ENCODE measurements around the gene UNC5C. TPM values are rescaled to one million over a fixed set of nuclear protein-coding genes. Genes with fewer than 3 reads are reported as not detected.
A peak's percentile ranks its signal among the peaks of the same experiment; 100 is the strongest.

The UNC5C gene
- total RNA-seq, 1 donor from 2014 or later, result 14.3 TPM

GRCh38 chr4:95360906-95361695 lies 187.7 kb downstream of the UNC5C start:
- no peak for FAIRE-seq
- DNase-seq (ENCODE audit: low spot score in 2 of 2), result no peak

- FAIRE-seq (no peak), DNase-seq (ENCODE audit: low spot score in 2 of 2) (no peak)
Observed at GRCh38 chr4:95360256-95360903, 188.4 kb downstream of the UNC5C start.

GRCh38 chr4:95358421-95358820 lies 190.4 kb downstream of the UNC5C start:
- no peak for DNase-seq (ENCODE audit: low spot score in 2 of 2)
- no peak for FAIRE-seq

- no peak for FAIRE-seq
Observed at GRCh38 chr4:95355021-95355420, 193.8 kb downstream of the UNC5C start.

GRCh38 chr4:95348418-95348817 lies 200.4 kb downstream of the UNC5C start:
- FAIRE-seq, result no peak
- DNase-seq (ENCODE audit: low spot score in 2 of 2), result no peak

More at GRCh38 chr4:95355021-95355420, 193.8 kb downstream of the UNC5C start:
- no peak for DNase-seq (ENCODE audit: low spot score in 2 of 2)

- FAIRE-seq, result no peak
- DNase-seq (ENCODE audit: low spot score in 2 of 2), result no peak
Observed at GRCh38 chr4:95343235-95343634, 205.5 kb downstream of the UNC5C start.

- FAIRE-seq (no peak), DNase-seq (ENCODE audit: low spot score in 2 of 2) (no peak)
Observed at GRCh38 chr4:95340191-95340590, 208.6 kb downstream of the UNC5C start.

- no peak for FAIRE-seq
Observed at GRCh38 chr4:95325665-95326064, 223.1 kb downstream of the UNC5C start.

GRCh38 chr4:95319169-95319568 lies 229.6 kb downstream of the UNC5C start:
- FAIRE-seq (no peak), DNase-seq (ENCODE audit: low spot score in 2 of 2) (no peak)

More at GRCh38 chr4:95325665-95326064, 223.1 kb downstream of the UNC5C start:
- no peak for DNase-seq (ENCODE audit: low spot score in 2 of 2)

- FAIRE-seq (no peak), DNase-seq (ENCODE audit: low spot score in 2 of 2) (no peak)
Observed at GRCh38 chr4:95318483-95318882, 230.3 kb downstream of the UNC5C start.

- DNase-seq (ENCODE audit: low spot score in 2 of 2) (no peak), FAIRE-seq (no peak)
Observed at GRCh38 chr4:95318044-95318443, 230.7 kb downstream of the UNC5C start.

- no peak for FAIRE-seq
- DNase-seq (ENCODE audit: low spot score in 2 of 2), result no peak
Observed at GRCh38 chr4:95317085-95317793, 231.5 kb downstream of the UNC5C start.

GRCh38 chr4:95314573-95314972 lies 234.2 kb downstream of the UNC5C start:
- FAIRE-seq, result peak; percentile 87
- DNase-seq (ENCODE audit: low spot score in 2 of 2), result no peak

GRCh38 chr4:95304898-95305297 lies 243.9 kb downstream of the UNC5C start:
- FAIRE-seq (no peak), DNase-seq (ENCODE audit: low spot score in 2 of 2) (no peak)

GRCh38 chr4:95300304-95300703 lies 248.5 kb downstream of the UNC5C start:
- DNase-seq (ENCODE audit: low spot score in 2 of 2) (no peak), FAIRE-seq (no peak)

- FAIRE-seq, result no peak
- DNase-seq (ENCODE audit: low spot score in 2 of 2), result no peak
Observed at GRCh38 chr4:95296052-95296451, 252.7 kb downstream of the UNC5C start.

GRCh38 chr4:95295157-95295556 lies 253.6 kb downstream of the UNC5C start:
- FAIRE-seq (no peak), DNase-seq (ENCODE audit: low spot score in 2 of 2) (no peak)

GRCh38 chr4:95294321-95294720 lies 254.5 kb downstream of the UNC5C start:
- FAIRE-seq (no peak), DNase-seq (ENCODE audit: low spot score in 2 of 2) (no peak)

GRCh38 chr4:95293014-95293413 lies 255.8 kb downstream of the UNC5C start:
- FAIRE-seq, result no peak
- DNase-seq (ENCODE audit: low spot score in 2 of 2), result no peak

- no peak for FAIRE-seq
Observed at GRCh38 chr4:95290702-95291101, 258.1 kb downstream of the UNC5C start.

GRCh38 chr4:95289028-95289634 lies 259.6 kb downstream of the UNC5C start:
- DNase-seq (ENCODE audit: low spot score in 2 of 2), result no peak
- FAIRE-seq, result no peak

More at GRCh38 chr4:95290702-95291101, 258.1 kb downstream of the UNC5C start:
- no peak for DNase-seq (ENCODE audit: low spot score in 2 of 2)
